GM19023 (cell line): Measurements from ENCODE around the gene WWOX.

Source experiments
- ATAC-seq: cut with Tn5 transposase; IDR thresholded peaks from one replicate; pipeline ENCODE4 v1.9.1; 2021; ENCODE audit warnings: mild to moderate bottlenecking, moderate library complexity; ENCODE audit not compliant: unreplicated experiment

The WWOX gene

GRCh38 chr16:78430281-78430680 is 330.8 kb downstream of the WWOX start:
- ATAC-seq, result no peak

GRCh38 chr16:78431004-78431670 is 331.7 kb downstream of the WWOX start:
- no peak for ATAC-seq

- ATAC-seq, result no peak
These were observed 332.2 kb downstream of the WWOX start for GRCh38 chr16:78431701-78432100.

- ATAC-seq, result no peak
These were observed 333.0 kb downstream of the WWOX start for GRCh38 chr16:78432451-78432850.

DNA sequence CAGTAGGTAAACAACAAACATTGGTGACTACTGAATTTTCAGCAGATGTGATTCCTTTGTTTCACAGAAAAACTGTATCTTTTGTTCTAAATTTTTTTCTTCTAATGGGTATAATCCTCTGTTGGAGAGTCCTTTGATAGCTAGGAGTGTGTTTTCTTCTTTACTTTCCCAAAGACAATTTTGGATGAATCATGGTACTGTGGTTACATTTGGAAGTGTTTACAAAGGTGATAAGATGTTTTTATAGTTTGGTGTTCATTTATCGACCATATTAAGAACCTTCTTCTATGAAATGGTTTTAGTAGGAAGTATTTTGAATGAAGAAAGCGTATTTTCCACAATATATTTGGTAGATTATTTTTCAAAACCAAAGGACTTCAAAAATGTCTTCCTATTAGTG is 333.7 kb downstream of the WWOX start:
- no peak for ATAC-seq

DNA sequence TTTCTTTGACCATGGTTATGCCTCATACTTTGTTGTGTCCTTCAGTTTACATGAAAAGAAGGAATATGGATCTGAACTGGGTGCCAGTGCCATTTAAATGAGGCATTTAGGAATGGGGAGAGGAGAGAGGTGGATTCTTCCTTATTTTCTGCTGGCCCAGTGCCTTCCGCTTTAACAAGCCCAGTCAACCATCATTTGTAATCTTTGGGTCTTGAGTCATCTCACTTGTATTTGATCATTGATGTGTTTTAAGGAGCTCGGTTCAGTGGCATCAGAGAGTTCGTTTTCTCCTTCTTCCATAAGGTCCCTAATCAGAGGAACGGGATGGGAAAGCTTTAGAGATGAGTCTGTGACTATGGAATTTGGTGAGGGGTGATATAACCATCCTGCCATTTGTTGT is 334.9 kb downstream of the WWOX start:
- no peak for ATAC-seq

DNA sequence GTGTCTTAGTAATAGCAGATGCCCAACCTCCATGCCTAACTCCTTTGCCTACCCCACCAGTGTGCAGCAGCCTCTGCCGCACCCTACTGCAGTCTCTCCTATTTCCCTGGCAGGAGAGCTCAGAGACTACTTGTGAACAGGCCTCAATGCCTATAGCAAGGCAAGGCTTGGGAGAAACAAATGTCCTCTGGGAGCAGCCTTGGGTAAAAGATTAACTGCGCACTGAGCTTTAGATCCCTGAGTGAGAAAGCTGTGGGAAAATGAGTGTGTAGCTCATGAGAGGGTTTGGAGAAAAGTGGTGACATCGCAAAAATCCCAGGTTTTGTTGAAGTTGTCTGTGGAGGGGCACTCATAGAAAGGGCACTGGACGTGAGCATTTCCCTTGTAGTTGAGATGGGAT is 335.8 kb downstream of the WWOX start:
- ATAC-seq, result no peak

- ATAC-seq, result no peak
These were observed 336.6 kb downstream of the WWOX start for GRCh38 chr16:78436023-78436422.

DNA sequence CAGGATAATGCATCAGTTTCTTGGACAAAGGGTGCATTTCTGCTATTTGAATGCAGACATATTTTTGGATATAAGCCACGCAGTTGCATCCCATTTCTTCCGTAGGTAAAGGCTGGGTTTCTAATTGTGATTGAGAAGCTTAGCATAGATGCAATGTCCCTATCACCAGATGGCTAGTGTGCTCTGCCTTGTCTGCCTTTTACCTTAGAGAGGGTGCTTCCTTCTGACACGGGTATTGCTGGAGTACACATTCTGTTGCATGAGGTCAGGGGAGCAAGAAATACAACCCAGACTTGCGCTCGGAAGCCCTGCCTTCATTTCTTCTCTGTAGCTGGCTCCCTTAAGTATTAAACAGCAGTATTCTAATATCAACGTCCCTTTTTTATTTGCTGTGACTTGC is 337.4 kb downstream of the WWOX start:
- no peak for ATAC-seq

- no peak for ATAC-seq
These were observed 338.0 kb downstream of the WWOX start for GRCh38 chr16:78437352-78437968.

GRCh38 chr16:78438219-78438618 is 338.8 kb downstream of the WWOX start:
- ATAC-seq, result no peak

GRCh38 chr16:78438632-78439031 is 339.2 kb downstream of the WWOX start:
- no peak for ATAC-seq

DNA sequence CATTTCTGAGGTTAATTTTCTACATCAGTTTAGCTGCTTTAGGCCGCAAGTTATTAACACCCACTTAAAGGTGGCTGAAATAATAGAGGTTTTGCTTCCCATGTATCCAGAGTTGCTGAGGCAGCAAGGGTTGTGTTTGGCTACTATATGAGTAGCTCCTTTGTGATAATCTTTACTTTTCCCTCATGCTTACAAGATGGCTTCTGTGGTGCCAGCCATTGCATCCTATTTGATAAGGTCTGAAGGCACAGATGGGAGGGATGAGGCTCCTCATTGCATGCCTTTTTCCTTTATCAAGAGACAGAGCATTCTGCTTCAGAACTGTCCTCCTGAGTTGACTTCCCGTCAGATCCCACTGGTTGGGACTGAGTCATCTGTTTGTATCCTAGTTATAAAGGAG is 340.2 kb downstream of the WWOX start:
- ATAC-seq, result no peak

- ATAC-seq, result no peak
These were observed 341.8 kb downstream of the WWOX start for GRCh38 chr16:78441298-78441697.

GRCh38 chr16:78443542-78444364 is 344.3 kb downstream of the WWOX start:
- no peak for ATAC-seq

- ATAC-seq, result no peak
These were observed 346.4 kb downstream of the WWOX start for GRCh38 chr16:78445818-78446217.

- ATAC-seq, result no peak
These were observed 347.0 kb downstream of the WWOX start for GRCh38 chr16:78446486-78446885.

GRCh38 chr16:78446992-78447563 is 347.6 kb downstream of the WWOX start:
- ATAC-seq, result no peak

- no peak for ATAC-seq
These were observed 349.3 kb downstream of the WWOX start for GRCh38 chr16:78448658-78449271.

DNA sequence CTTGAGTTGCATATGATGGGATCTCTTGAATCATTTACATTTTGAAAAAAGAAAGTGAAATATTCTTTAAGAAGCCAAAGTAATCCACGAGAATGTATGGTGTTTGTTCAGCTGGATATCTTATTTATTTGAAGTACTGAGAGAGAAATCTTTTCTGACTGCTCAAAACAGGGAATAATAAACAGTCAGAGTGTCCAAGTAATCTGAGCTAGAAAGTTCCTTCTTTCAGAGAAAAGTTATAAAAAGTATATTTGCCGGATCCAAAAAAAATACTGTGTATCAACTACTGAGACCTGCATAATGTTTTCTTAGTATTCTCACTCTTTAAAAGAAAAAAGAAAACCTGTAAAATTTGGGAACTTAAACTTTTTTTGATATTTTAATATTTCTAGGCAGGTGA is 350.8 kb downstream of the WWOX start:
- no peak for ATAC-seq

- no peak for ATAC-seq
These were observed 352.6 kb downstream of the WWOX start for GRCh38 chr16:78452025-78452555.
